PC-9 (cell line): ENCODE data around the gene LGR6. TPM values are rescaled to one million over a fixed set of nuclear protein-coding genes. Genes with fewer than 3 reads are reported as not detected.
"Not testable (repeated sequence)": the region's sequence is repeated elsewhere in the genome, so short reads cannot be mapped to it uniquely, and the experiment has no call there.

ENCODE experiments used
- BruUV-seq: library from RNA; stranded (reverse); fragments of 400-500 nt; replicated peaks from 2 replicates; lab custom pipeline; 2021; lab: Mats Ljungman, UMichigan
- CTCF ChIA-PET: fragments of 300-600 bp; sonication (Branson Sonifier 250); formaldehyde crosslinking; loops from one replicate; lab custom pipeline; 2022; ENCODE audit warnings: antibody characterized with exemption; lab: Charles Lee
- POLR2A ChIA-PET: fragments of 300-600 bp; sonication (Branson Sonifier 250); formaldehyde crosslinking; loops from one replicate; lab custom pipeline; 2022; ENCODE audit warnings: antibody characterized with exemption; ENCODE audit not compliant: unreplicated experiment; lab: Charles Lee
- DNase-seq, 2 experiments: peaks; one replicate each; pipeline versions ENCODE4 v3.0.0 to v3.0.0-alpha.2; 2015 to 2022; ENCODE audit warnings: mixed read lengths in 1 of 2
- H2AFZ ChIP-seq: fragments of 200-600 bp; sonication (generic); 2 replicates; pipeline ENCODE4 v1.8.1; 2017; ENCODE audit warnings: antibody characterized with exemption
- H3F3A ChIP-seq: fragments of 200-600 bp; sonication (generic); 2 replicates; pipeline ENCODE4 v1.8.1; 2017; ENCODE audit warnings: antibody characterized with exemption, mild to moderate bottlenecking, low read depth; ENCODE audit not compliant: insufficient read depth
- H3K27ac ChIP-seq: fragments of 200-600 bp; sonication (generic); 2 replicates; pipeline ENCODE4 v1.6.1; 2016; ENCODE audit warnings: mixed run types
- H3K27me3 ChIP-seq: fragments of 200-600 bp; sonication (generic); 2 replicates; pipeline ENCODE4 v1.6.1; 2016; ENCODE audit warnings: low read depth, mixed run types; ENCODE audit not compliant: insufficient read depth
- H3K36me3 ChIP-seq: fragments of 200-600 bp; sonication (generic); 2 replicates; pipeline ENCODE4 v1.6.1; 2016; ENCODE audit warnings: low read depth, mixed run types
- H3K4me1 ChIP-seq: fragments of 200-600 bp; sonication (generic); replicated peaks from 2 replicates; pipeline ENCODE4 v1.6.1; 2016; ENCODE audit warnings: mixed run types; ENCODE audit not compliant: insufficient read depth
- H3K4me2 ChIP-seq: fragments of 200-600 bp; sonication (generic); 2 replicates; pipeline ENCODE4 v1.6.1; 2017; ENCODE audit warnings: mixed run types
- H3K4me3 ChIP-seq: fragments of 200-600 bp; sonication (generic); 2 replicates; pipeline ENCODE4 v1.6.1; 2016; ENCODE audit warnings: mixed run types
- H3K79me2 ChIP-seq: fragments of 200-600 bp; sonication (generic); 2 replicates; pipeline ENCODE4 v1.6.1; 2017; ENCODE audit warnings: low read depth, mixed run types
- H3K9me2 ChIP-seq: fragments of 200-600 bp; sonication (generic); 2 replicates; pipeline ENCODE4 v1.8.1; 2017; ENCODE audit warnings: mild to moderate bottlenecking; ENCODE audit not compliant: insufficient read depth
- H3K9me3 ChIP-seq: fragments of 200-600 bp; sonication (generic); 2 replicates; pipeline ENCODE4 v1.8.1; 2016; ENCODE audit warnings: low read depth; ENCODE audit not compliant: insufficient read depth
- H4K20me1 ChIP-seq: fragments of 200-600 bp; sonication (generic); 2 replicates; pipeline ENCODE4 v1.8.1; 2017; ENCODE audit not compliant: insufficient read depth
- CTCF ChIP-seq: fragments of 200-600 bp; sonication (generic); conservative IDR thresholded peaks from 2 replicates; pipeline ENCODE4 v1.6.1; 2017; ENCODE audit warnings: mixed run types, antibody characterized with exemption, mild to moderate bottlenecking, moderate library complexity
- EZH2 ChIP-seq: fragments of 200-600 bp; sonication (generic); IDR thresholded peaks from 2 replicates; pipeline ENCODE4 v1.8.0; 2017; ENCODE audit warnings: antibody characterized with exemption, low read depth
- intact Hi-C: fragments of 100-400 bp; cut with micrococcal nuclease; formaldehyde crosslinking; loops from one replicate; pipeline ENCODE4 v1.10.0; 2022; ENCODE audit not compliant: unreplicated experiment
- total RNA-seq: library from RNA; stranded (reverse); gene quantifications from 2 replicates; pipeline ENCODE4 v1.2.3, GENCODE V29; 2021

LGR6 gene
- total RNA-seq, 1 experiment from 2014 or later, result 5.6 TPM

- DNase-seq, result no peak
- no TSS peak for BruUV-seq
- no peak overlapping the region for H2AFZ ChIP-seq
- H3K9me2 ChIP-seq, result no peaks in the 10 kb centered on the region
- intact Hi-C loops, result no loop called here
- H3K4me1 ChIP-seq, result no peaks in the 10 kb centered on the region
- H3F3A ChIP-seq, result no peaks in the 10 kb centered on the region
- no peaks in the 10 kb centered on the region for H3K79me2 ChIP-seq
- peaks cover 33% of the 10 kb centered on the region for H3K27me3 ChIP-seq
- no peak overlapping the region for H3K27ac ChIP-seq
- POLR2A ChIA-PET, result no interaction called here
- H3K4me3 ChIP-seq, result no peak overlapping the region
- CTCF ChIA-PET, result interaction anchor here (0.6 kb wide), 1 partner anchor 149 kb away, joined by 16 read pairs; no protein-coding TSS in a partner anchor
- H3K4me2 ChIP-seq, result no peak overlapping the region
- TF ChIP-seq EZH2 (no peak), CTCF (no peak)
- no peaks in the 10 kb centered on the region for H3K9me3 ChIP-seq
- H3K36me3 ChIP-seq, result no peaks in the 10 kb centered on the region
- H4K20me1 ChIP-seq, result no peaks in the 10 kb centered on the region
Measured at GRCh38 chr1:202259705-202260104, 66.1 kb downstream of the LGR6 start.

GRCh38 chr1:202261209-202261958, 67.8 kb downstream of the LGR6 start:
- H3K9me3 ChIP-seq, H3K27ac ChIP-seq, DNase-seq, H3F3A ChIP-seq, H4K20me1 ChIP-seq, H3K79me2 ChIP-seq, CTCF ChIA-PET, H3K36me3 ChIP-seq, H3K4me1 ChIP-seq, H3K4me2 ChIP-seq, H3K4me3 ChIP-seq, H2AFZ ChIP-seq, POLR2A ChIA-PET, BruUV-seq, H3K9me2 ChIP-seq, intact Hi-C loops: not testable (repeated sequence)
- peaks cover 49% of the 10 kb centered on the region for H3K27me3 ChIP-seq

- H3K9me2 ChIP-seq, result no peaks in the 10 kb centered on the region
- no peaks in the 10 kb centered on the region for H3K36me3 ChIP-seq
- TF ChIP-seq EZH2 (no peak), CTCF (no peak)
- H4K20me1 ChIP-seq, result no peaks in the 10 kb centered on the region
- no peak overlapping the region for H3K4me2 ChIP-seq
- peaks cover 60% of the 10 kb centered on the region for H3K27me3 ChIP-seq
- no peaks in the 10 kb centered on the region for H3K4me1 ChIP-seq
- intact Hi-C loops, result no loop called here
- no peak for DNase-seq
- no peaks in the 10 kb centered on the region for H3K79me2 ChIP-seq
- ChIA-PET CTCF (no interaction called here), POLR2A (no interaction called here)
- no TSS peak for BruUV-seq
- no peaks in the 10 kb centered on the region for H3K9me3 ChIP-seq
- H2AFZ ChIP-seq, result no peak overlapping the region
- no peak overlapping the region for H3K4me3 ChIP-seq
- H3K27ac ChIP-seq, result no peak overlapping the region
- no peaks in the 10 kb centered on the region for H3F3A ChIP-seq
Measured at GRCh38 chr1:202263628-202264027, 70.0 kb downstream of the LGR6 start.
